Measurements from ENCODE around the gene TADA1.

DNA sequence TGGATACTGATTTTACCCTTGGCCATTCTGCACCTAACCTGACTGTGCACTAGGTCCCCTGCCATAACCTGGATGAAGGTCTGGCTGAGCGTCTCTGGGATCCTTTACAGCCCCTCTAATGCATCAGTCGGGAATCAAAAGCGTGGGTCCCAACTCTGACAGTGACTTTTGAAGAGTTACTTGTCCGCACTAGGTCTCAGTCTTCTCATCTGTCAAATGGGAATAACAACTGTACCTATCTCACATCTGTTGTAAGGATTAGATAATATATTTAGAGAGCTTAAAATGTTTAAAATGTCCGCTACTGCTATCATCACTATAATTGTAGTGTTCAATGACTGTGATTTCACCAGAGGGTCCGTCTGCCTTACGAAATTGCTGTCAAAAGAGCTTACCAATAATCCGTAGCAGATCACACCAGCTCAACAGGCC lies 746 bp downstream of the TADA1 start:
- TF ChIP-seq TAF1 (IDR thresholded peaks at IDR 0.05; ENCODE audit: borderline replicate concordance, low read depth, low read length): no peak
- TF ChIP-seq POLR2A (IDR thresholded peaks at IDR 0.05; ENCODE audit: low read depth, low read length): no peak
- no peak for TF ChIP-seq POLR2AphosphoS5 (IDR thresholded peaks at IDR 0.05; ENCODE audit: low read depth, low read length)
